Colon (tissue), 2 donors: ENCODE measurements around the gene CSDE1.

ENCODE experiments used
- FAIRE-seq: peaks from 2 replicates; lab custom pipeline; 2012; peaks lifted over from hg19 to GRCh38; lab: Jason Lieb, UNC
- donor health status: control.
- donor health status: control.

The CSDE1 gene

GRCh38 chr1:114701931-114702330 is 55.9 kb downstream of the CSDE1 start:
- FAIRE-seq = no peak

GRCh38 chr1:114700036-114700600 is 57.7 kb downstream of the CSDE1 start:
- no peak for FAIRE-seq

GRCh38 chr1:114696810-114697209 is 61.0 kb downstream of the CSDE1 start:
- FAIRE-seq = no peak

- no peak for FAIRE-seq
Measured at GRCh38 chr1:114695430-114696058, 62.2 kb downstream of the CSDE1 start, which contains the start of gene AMPD1. Gene AMPD1, minus strand, starts transcription at chr1:114695546. Its CDS starts 75 bp downstream, at chr1:114695471.

- no peak for FAIRE-seq
Measured at GRCh38 chr1:114694540-114695310, 63.1 kb downstream of the CSDE1 start.

GRCh38 chr1:114692947-114693346 is 64.8 kb downstream of the CSDE1 start:
- no peak for FAIRE-seq

GRCh38 chr1:114691061-114691460 is 66.7 kb downstream of the CSDE1 start:
- FAIRE-seq = no peak

GRCh38 chr1:114690148-114690547 is 67.6 kb downstream of the CSDE1 start:
- no peak for FAIRE-seq

- FAIRE-seq = no peak
Measured at GRCh38 chr1:114688526-114688925, 69.3 kb downstream of the CSDE1 start.

- no peak for FAIRE-seq
Measured at GRCh38 chr1:114685851-114686250, 71.9 kb downstream of the CSDE1 start.

GRCh38 chr1:114677691-114678090 is 80.1 kb downstream of the CSDE1 start:
- no peak for FAIRE-seq

- FAIRE-seq = no peak
Measured at GRCh38 chr1:114676115-114676514, 81.7 kb downstream of the CSDE1 start.

- no peak for FAIRE-seq
Measured at GRCh38 chr1:114671939-114672275, 85.9 kb downstream of the CSDE1 start.

GRCh38 chr1:114671011-114671938 is 86.5 kb downstream of the CSDE1 start:
- FAIRE-seq = no peak

GRCh38 chr1:114670083-114671010 is 87.4 kb downstream of the CSDE1 start:
- FAIRE-seq = no peak

GRCh38 chr1:114669562-114670082 is 88.2 kb downstream of the CSDE1 start, which contains the start of gene DENND2C:
Gene DENND2C, minus strand, starts transcription at chr1:114670049. Its CDS starts 44,065 bp downstream, at chr1:114625984.
- no peak for FAIRE-seq

- FAIRE-seq = no peak
Measured at GRCh38 chr1:114668784-114669561, 88.8 kb downstream of the CSDE1 start.

GRCh38 chr1:114668373-114668772 is 89.4 kb downstream of the CSDE1 start:
- no peak for FAIRE-seq

- no peak for FAIRE-seq
Measured at GRCh38 chr1:114666954-114667353, 90.8 kb downstream of the CSDE1 start.
